DMS53 treated with DMSO at 0.1 percent for 48 hours (cell line): ENCODE results near the gene SHISAL2A.
A peak's percentile ranks its signal among the peaks of the same experiment; 100 is the strongest.
"Not testable (repeated sequence)": the region's sequence is repeated elsewhere in the genome, so short reads cannot be mapped to it uniquely, and the experiment has no call there.

Experiments
- DNase-seq: peaks from one replicate; lab custom pipeline; 2025; ENCODE audit not compliant: unreplicated experiment; lab: John Stamatoyannopoulos, UW

Gene SHISAL2A

GRCh38 chr1:52683367-52683940, 50.5 kb downstream of the SHISAL2A start:
- no peak for DNase-seq

GRCh38 chr1:52684545-52684944, 51.6 kb downstream of the SHISAL2A start:
- DNase-seq: no peak

GRCh38 chr1:52686261-52686751, 53.3 kb downstream of the SHISAL2A start:
- DNase-seq: peak; percentile 76

- no peak for DNase-seq
These were observed 53.9 kb downstream of the SHISAL2A start for GRCh38 chr1:52686830-52687229.

GRCh38 chr1:52691821-52692220, 58.9 kb downstream of the SHISAL2A start:
- no peak for DNase-seq

- DNase-seq: no peak
These were observed 59.7 kb downstream of the SHISAL2A start for GRCh38 chr1:52692697-52693096.

GRCh38 chr1:52693351-52693750, 60.4 kb downstream of the SHISAL2A start:
- not testable (repeated sequence) for DNase-seq

GRCh38 chr1:52693843-52694242, 60.9 kb downstream of the SHISAL2A start:
- no peak for DNase-seq

- DNase-seq: no peak
These were observed 62.7 kb downstream of the SHISAL2A start for GRCh38 chr1:52695627-52696026.

GRCh38 chr1:52697795-52698674, 65.1 kb downstream of the SHISAL2A start, which contains the start of gene COA7:
Gene COA7, minus strand, starts transcription at chr1:52698347. Its CDS starts 21 bp downstream, at chr1:52698326.
- DNase-seq: peak; percentile 92

GRCh38 chr1:52702886-52703787, 70.2 kb downstream of the SHISAL2A start:
- peak; percentile 99 for DNase-seq

GRCh38 chr1:52706136-52706670, 73.2 kb downstream of the SHISAL2A start:
- DNase-seq: no peak
